ENCODE measurements around the gene OBSCN.

Gene OBSCN

GRCh38 chr1:228286505-228287417, 78.9 kb downstream of the OBSCN start:
- no peak for DNase-seq (ENCODE audit: extremely low read depth, low read depth)
- TF ChIP-seq CTCF (IDR thresholded peaks at IDR 0.05; ENCODE audit: low read depth, low read length) = no peak

GRCh38 chr1:228287541-228288425, 79.9 kb downstream of the OBSCN start:
- DNase-seq (ENCODE audit: extremely low read depth, low read depth) = no peak
- no peak for TF ChIP-seq CTCF (IDR thresholded peaks at IDR 0.05; ENCODE audit: low read depth, low read length)

- no peak for TF ChIP-seq CTCF (IDR thresholded peaks at IDR 0.05; ENCODE audit: low read depth, low read length)
- no peak for DNase-seq (ENCODE audit: extremely low read depth, low read depth)
Measured at GRCh38 chr1:228288536-228289238, 80.8 kb downstream of the OBSCN start.

- TF ChIP-seq CTCF (IDR thresholded peaks at IDR 0.05; ENCODE audit: low read depth, low read length) = no peak
- DNase-seq (ENCODE audit: extremely low read depth, low read depth) = no peak
Measured at GRCh38 chr1:228289239-228289849, 81.5 kb downstream of the OBSCN start.

GRCh38 chr1:228289996-228290881, 82.4 kb downstream of the OBSCN start:
- DNase-seq (ENCODE audit: extremely low read depth, low read depth) = no peak
- TF ChIP-seq CTCF (IDR thresholded peaks at IDR 0.05; ENCODE audit: low read depth, low read length) = no peak

GRCh38 chr1:228291906-228292608, 84.2 kb downstream of the OBSCN start:
- no peak for DNase-seq (ENCODE audit: extremely low read depth, low read depth)
- TF ChIP-seq CTCF (IDR thresholded peaks at IDR 0.05; ENCODE audit: low read depth, low read length) = no peak
